NCI-H2227 treated with DMSO at 0.1 percent for 48 hours (cell line): ENCODE data around the gene RAP1A.
"Not testable (repeated sequence)": the region's sequence is repeated elsewhere in the genome, so short reads cannot be mapped to it uniquely, and the experiment has no call there.

Experiments
- DNase-seq: peaks from one replicate; lab custom pipeline; 2025; lab: John Stamatoyannopoulos, UW

The RAP1A gene

DNA sequence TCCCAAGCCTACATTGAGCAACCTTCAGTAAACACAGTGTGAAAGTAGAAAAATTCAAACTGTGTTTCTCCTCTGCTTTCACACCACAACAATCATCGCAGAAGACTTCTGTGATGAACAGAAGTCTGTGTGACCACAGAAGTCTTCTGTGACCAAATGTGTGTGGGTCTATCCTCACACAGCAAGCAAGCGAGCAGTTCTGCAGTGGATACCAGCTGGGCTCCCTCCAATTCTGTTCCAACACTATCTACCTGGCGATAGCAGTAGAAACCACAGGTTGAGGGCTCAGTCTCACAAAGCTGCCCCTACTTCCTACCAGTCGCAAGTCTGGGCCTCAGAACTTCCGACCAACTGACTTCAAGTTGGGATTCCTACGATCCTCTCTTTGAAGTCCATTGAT, 21.0 kb upstream of the RAP1A start:
- DNase-seq = no peak

GRCh38 chr1:111599781-111600693, 19.6 kb upstream of the RAP1A start:
- DNase-seq = no peak

DNA sequence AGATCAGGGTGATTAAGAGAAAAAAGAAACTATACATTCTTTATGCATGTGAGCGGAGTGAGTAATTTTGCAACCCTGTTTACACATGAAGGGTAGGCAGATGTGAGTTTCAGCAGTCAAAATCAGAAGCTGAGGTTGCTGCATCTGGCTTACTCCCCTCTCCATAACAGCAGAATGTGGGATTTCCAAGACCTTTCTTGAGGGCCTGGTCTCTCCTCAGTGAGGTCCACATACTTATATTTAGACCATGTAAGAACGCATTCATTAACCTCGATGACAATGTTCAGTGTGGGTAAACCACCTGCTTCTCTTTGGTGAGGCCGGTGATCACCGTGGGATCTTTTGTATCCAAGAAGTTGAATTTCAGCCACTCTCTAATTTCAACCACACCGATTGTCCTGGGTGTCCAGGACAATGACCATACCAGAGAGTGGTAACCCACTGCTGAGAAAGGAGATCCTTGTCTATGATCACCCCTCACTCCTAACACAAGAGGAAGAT, 18.7 kb upstream of the RAP1A start:
- DNase-seq = no peak

DNA sequence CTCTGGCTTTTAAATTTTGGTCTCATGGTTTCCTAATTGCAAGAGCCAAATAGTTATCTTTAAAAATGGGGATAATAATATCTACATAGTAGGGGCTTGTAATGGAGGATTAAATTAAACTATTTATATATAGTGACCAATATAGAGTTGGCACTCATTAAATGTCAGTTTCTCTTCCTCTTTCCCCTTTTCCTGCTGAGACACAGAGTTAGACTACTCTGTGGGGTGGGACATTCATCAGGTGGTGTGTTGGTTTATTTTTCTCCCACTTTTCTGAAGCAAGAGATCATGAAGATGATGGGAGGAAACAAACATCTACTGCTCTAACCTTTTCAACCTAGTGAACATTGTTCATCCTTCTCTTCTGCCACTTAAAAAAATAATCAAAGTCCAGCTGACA, 17.3 kb upstream of the RAP1A start:
- no peak for DNase-seq

DNA sequence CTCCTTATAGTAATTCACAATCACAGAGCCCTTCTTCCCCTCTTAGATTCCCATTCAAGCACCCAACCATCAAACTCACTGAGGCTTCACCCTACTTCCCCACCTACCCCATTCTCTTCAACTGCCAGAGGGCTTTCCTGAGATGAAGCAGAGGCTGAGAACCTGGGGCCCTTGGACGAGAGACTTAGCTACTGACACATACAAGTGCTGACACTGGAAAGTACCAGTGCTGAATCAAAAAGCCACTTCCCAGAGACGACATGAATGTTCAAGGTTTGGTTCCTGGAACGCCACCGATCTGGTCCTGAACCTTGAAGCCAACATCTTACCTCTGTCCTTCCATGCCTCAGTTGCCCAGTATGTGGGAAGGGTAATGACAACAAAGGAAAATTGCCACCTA, 16.6 kb upstream of the RAP1A start:
- no peak for DNase-seq

GRCh38 chr1:111603979-111604378, 15.6 kb upstream of the RAP1A start:
- no peak for DNase-seq

GRCh38 chr1:111604931-111605330, 14.7 kb upstream of the RAP1A start:
- DNase-seq = no peak

- peak; percentile 21 for DNase-seq
These were observed 14.0 kb upstream of the RAP1A start for GRCh38 chr1:111605576-111605975.

GRCh38 chr1:111606457-111607215, 13.0 kb upstream of the RAP1A start:
- DNase-seq = not testable (repeated sequence)

GRCh38 chr1:111608528-111608927, 11.1 kb upstream of the RAP1A start:
- not testable (repeated sequence) for DNase-seq

DNA sequence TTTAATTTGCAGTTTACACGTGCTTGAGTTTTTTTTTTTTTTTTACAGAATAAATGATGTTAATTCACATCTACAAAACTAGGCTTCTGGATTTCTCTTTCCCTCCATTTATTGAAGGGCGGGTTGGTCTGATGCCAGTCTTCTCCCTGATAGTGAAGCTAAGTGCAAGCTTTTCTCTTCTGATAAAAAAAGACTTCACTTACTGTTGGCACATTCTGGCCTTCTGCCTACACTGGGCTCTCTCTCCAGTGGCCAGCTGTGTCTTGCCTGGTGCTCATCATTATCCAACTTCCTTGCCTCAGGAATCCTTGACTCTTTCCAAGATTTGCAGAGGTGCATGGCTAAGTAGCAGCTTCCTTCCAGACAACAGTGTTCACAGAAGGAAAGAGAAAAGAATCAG, 7.6 kb upstream of the RAP1A start:
- no peak for DNase-seq

DNA sequence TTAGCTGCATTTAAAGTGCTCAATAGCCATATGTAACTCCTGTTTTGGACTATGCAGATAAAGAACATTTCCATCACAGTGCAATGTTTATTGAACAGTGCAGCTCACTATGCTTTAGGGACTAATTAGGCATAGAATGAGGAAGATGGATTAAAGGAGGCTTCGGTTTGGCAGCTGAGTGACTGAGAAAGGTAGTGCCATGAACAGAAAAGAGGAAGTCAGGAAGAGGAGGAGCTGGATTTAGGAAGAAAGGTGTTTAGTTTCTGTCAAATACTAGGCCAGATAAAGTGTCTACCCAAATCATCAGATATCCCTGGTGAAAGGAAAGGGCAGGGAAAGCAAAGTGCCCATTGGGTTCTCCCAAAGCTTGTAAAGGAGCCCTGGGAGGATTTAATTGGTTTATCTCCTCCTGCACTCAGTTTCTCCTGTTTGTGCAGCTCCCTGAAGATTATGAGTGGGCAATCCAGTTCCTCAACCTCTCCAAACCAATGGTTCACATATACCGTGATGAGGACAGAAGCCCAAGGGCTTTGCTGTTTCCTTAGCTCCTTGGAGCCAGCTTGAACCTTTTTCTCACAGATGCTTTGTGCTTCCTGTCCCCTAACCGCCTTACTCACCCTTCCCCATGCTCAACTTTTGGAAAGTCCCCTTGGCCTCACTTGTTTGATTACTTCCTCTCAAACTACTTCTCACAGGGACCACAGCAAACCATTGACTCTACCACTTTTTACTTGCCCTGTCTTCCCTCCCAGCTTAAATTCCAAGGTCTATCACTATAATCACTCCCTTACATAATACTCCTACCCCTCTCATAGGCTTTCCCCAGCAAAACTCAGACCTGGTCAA, 3.5 kb upstream of the RAP1A start:
- no peak for DNase-seq

GRCh38 chr1:111618081-111618480, 1.5 kb upstream of the RAP1A start:
- no peak for DNase-seq

DNA sequence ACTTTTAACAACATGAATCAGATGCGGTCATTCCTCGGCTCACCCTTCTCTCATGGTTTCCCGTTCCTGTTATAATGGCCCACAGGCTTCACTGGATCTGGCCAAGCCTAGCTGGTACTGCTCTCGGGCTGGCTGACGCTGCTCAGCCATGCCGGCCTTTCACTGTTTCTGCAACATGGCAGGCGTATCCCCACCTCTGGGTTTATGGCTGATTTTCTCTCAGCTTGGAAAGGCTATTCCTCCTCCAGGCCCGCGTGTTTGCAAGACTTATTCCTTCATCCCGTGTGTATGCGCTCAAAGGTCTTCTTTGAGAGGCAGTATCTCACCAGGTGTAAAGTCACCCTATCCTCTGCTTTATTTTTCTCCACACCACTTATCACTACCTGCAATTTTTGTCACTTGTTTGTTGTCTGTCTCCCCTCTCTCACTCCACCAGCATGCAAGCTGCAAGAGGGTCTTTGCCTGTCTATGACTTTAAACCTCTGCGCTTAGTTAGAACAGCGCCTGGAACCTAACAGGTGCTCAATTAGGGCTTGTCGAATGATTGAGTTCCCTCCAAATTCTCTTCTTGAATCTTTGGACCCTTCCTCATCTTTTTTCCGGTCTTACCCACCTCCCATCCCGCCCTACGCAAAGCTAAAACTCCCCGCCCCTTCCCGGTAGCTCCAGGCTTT, 491 bp upstream of the RAP1A start:
- peak; percentile 82 for DNase-seq

- no peak for DNase-seq
These were observed 917 bp downstream of the RAP1A start for GRCh38 chr1:111620441-111620971.

DNA sequence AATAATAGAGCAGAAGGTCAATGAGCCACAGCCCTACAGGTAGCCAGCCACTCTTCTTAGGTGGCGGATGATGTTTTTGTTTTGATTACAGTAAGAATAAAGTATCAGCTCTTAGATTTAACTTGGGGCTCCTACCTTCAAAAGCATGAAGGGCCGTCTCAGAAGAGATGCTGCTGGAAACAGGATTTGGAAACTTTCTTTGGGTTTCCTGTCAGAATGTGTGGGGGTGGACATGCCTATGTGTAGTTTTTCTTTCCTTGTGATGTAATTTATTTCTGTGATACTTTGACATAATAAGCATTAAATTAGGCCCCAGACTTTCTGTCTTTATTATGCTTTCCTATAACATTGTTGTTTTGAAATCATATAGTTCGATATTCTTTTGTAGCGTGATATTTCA, 1.5 kb downstream of the RAP1A start:
- DNase-seq = no peak

GRCh38 chr1:111622166-111622565, 2.6 kb downstream of the RAP1A start:
- no peak for DNase-seq

- DNase-seq = no peak
These were observed 4.8 kb downstream of the RAP1A start for GRCh38 chr1:111624382-111624781.

GRCh38 chr1:111625276-111625675, 5.7 kb downstream of the RAP1A start:
- DNase-seq = no peak

GRCh38 chr1:111628153-111628552, 8.6 kb downstream of the RAP1A start:
- no peak for DNase-seq
